GM21786 (cell line): ENCODE results near the gene PPP6C.
"Not testable (repeated sequence)": the region's sequence is repeated elsewhere in the genome, so short reads cannot be mapped to it uniquely, and the experiment has no call there.

Source experiments
- ATAC-seq: cut with Tn5 transposase; IDR thresholded peaks from one replicate; pipeline ENCODE4 v1.9.1; 2021; ENCODE audit not compliant: unreplicated experiment

PPP6C gene

DNA sequence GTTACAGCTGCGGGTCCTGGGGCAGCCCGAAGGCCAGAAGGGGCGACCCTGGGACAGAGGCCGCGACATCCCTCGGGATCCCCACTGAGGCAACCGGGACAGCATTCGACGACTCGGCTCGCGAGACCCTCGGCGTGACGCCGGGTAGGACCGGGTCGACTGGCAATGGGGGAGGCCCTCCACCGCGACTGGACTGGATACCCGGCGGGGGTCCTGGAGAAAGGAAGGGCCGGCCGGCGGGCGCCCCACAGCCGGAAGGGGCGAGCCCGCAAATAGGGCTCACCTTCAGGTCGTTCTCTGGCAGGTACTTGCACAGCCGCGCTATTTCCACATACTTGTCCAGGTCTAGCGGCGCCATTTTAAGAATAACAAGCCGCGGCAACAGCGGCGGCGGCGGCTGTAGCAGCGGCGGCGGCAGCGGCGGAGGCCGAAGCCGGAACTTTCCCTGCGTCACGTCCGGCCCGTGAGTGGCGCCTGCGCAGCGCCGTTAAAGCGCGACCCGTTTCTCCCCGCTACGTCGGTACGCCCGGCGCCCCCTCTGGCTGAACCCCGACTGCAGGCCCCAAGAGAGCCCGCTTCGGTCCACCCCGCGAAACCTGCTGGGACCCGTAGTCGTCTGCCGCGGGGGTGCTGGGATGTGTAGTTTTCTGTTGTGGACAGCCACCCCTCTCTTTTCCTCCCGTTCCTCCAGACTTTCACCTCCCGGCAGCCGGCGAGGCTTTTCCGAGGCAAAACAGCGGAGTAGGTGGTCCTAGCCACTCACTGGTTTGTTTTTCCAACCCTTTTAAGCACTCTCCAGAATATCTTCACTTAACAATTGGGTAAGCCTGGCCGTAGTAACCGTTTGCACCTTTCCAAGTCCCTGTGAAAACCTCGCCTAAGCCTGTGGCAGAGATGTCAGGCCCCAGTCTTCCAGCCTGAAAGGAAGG lies at the start of gene PPP6C:
PPP6C (minus strand) TSS at position 443 of the 929 bp plus-strand sequence; CDS start at position 358, 85 bp downstream.
- peak; percentile 98 for ATAC-seq

DNA sequence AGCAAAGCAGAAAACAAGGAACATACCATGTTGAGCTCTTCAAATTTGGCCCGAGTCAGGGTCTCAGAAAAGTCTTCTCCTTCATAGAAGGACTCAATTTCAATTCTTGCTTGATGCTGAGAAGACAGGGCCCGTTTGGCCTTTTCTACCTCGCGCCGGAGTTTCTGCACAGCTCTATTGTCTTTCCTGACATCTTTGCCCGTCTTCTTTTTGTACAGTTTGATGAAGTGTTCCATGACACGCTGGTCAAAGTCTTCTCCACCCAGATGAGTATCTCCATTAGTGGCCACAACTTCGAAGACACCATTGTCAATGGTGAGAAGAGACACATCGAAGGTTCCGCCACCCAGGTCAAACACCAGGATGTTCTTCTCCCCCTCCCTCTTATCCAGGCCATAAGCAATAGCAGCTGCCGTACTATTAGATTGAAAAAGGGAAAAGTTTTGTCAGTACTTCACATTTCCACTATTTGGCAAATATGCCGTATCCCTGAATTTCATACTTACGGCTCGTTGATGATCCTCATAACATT lies 49.4 kb upstream of the PPP6C start:
- no peak for ATAC-seq

DNA sequence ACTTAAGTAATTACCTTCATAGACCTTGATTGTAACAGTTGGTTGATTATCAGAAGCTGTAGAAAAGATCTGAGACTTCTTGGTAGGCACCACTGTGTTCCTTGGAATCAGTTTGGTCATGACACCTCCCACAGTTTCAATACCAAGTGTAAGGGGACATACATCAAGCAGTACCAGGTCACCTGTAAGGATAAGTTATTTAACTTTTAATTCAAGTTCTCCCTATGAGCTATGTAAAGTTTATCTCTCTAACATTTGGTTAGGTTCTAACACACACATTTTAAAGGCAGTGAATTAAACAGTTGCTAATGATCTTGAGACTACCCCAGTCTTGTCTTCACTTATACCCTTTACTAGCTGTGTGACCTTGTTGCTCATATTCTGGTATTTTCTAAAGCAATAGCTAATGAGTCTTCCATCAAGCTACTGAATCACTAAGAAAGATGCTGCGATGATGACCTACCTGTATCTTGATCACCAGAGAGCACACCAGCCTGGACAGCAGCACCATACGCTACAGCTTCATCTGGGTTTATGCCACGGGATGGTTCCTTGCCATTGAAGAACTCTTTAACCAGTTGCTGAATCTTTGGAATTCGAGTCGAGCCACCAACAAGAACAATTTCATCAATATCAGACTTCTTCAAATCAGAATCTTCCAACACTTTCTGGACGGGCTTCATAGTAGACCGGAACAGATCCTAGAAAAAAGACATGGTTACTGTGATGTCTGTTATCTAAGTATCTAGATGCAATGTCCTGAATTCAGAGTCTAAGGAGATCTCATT lies 48.7 kb upstream of the PPP6C start:
- ATAC-seq: no peak

DNA sequence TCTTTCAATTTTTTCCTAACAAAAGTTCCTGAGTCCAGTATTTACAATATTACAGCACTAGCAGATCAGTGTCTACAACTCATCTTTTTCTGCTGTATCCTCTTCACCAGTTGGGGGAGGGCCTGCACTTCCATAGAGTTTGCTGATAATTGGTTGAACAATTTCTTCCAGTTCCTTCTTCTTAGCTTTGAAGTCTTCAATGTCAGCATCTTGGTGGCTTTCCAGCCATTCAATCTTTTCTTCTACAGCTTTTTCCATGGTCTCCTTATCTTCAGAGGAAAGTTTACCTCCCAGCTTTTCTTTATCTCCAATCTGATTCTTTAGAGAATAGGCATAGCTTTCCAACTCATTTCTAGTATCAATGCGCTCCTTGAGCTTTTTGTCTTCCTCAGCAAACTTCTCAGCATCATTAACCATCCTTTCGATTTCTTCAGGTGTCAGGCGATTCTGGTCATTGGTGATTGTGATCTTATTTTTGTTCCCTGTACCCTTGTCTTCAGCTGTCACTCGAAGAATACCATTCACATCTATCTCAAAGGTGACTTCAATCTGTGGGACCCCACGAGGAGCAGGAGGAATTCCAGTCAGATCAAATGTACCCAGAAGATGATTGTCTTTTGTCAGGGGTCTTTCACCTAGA lies 47.0 kb upstream of the PPP6C start:
- ATAC-seq: not testable (repeated sequence)

DNA sequence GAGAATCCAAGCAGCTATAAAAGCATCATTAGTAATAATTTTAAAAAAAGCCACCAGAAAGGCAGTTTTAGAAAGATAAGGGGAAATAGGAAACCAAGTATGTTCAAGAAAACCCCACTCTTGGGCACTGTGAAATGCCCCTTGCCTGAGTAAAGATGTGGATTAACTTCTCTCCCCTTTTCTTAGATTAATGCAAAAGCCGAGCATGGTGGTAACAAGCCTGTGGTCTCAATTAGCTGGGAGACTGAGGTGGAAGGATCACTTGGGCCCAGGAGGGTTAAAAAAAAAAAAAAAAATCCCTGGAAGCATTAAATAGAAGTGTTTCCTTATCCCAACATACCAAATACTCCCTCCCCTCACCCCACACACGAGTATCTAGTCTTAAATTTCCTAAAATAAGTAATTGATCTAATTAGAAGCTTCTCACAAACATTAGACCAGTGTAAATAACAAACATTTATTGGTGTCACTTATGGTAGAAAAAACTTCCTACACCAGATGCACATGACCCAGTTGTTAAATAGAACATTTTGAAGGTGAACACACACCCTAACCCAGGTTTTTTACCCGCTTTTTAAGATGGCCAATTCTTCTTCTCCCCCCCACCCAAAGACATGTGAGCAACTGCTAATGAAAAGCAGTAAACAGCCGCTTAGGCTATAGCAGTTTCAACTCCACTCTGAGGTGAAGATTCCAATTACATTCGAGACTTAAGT lies 46.4 kb upstream of the PPP6C start:
- ATAC-seq: no peak

DNA sequence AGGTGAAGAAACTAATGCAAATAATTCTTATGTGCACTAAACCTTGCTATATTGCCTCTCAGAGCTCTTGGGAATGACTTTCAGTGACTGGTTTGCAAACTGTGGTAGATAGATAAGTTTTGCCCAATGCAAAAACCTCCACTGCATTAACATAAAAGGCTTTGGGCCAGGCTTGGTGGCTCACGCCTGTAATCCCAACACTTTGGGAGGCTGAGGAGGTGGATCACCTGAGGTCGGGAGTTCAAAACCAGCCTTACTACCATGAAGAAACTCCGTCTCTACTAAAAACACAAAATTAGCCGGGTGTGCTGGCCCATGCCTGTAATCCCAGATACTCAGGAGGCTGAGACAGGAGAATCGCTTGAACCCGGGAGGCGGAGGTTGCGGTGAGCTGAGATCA lies 44.5 kb upstream of the PPP6C start:
- ATAC-seq: not testable (repeated sequence)

DNA sequence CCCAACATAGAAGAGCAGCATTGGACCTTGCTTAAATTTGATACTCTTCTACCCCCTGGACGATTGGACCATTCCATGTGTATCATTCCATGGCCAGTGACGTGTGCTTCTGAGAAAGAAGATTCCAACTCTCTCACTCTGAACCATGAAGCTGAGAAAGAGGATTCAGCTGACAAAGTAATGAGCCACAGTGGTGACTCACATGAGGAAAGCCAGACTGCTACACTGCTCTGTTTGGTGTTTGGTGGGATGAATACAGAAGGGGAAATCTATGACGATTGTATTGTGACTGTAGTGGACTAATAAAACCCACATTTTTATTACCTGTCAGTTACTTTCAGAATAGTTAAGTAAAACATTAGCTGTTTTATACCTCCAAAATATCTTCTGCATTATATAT lies 44.1 kb upstream of the PPP6C start:
- no peak for ATAC-seq

DNA sequence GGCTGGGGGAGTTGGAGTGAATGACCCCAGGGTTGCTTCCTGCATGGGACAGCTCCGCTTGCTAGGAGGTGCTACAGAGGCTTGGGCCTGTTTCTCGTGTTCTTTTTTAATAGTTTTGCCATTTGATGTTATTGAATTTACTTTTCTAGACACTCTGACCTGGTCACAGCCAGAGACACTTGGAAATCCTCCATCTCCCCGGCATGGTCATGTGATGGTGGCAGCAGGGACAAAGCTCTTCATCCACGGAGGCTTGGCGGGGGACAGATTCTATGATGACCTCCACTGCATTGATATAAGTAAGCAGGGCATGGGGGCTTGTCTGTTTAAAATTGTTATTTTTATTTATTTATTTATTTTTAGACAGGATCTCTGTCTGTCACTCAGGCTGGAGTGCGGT lies 38.2 kb upstream of the PPP6C start:
- ATAC-seq: no peak

DNA sequence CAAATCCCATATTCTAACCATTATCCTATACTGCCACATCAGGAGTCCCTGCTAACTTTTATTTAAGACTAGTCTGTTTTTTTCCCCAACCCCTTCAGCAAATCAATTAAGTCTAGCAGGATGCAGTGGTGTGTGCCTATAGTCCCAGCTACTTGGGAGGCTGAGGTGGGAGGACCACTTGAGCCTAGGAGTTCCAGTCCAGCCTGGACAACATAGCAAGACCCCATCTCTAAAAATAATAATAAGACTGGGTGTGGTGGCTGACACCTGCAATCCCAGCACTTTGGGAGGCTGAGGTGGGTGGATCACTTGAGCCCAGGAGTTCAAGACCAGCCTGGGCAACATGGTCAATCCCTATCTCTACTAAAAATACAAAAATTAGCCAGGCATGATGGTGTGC lies 35.3 kb upstream of the PPP6C start:
- ATAC-seq: not testable (repeated sequence)

DNA sequence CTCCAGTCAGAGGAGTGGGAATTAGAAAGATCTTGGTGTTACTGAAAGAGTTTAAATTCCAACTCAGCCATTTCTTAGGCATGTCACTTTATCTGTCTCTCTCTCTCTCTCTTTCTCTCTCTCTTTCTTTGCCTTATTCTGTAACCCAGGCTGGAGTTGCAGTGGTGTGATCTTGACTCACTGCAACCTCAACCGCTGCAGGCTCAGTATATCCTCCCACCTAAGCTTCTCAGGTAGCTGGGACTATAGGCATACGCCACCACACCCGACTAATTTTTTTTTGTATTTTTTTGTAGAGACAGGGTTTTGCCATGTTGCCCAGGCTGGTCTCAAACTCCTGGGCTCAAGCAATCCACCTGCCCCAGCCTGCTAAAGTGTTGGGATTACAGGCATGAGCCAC lies 29.0 kb upstream of the PPP6C start:
- no peak for ATAC-seq

DNA sequence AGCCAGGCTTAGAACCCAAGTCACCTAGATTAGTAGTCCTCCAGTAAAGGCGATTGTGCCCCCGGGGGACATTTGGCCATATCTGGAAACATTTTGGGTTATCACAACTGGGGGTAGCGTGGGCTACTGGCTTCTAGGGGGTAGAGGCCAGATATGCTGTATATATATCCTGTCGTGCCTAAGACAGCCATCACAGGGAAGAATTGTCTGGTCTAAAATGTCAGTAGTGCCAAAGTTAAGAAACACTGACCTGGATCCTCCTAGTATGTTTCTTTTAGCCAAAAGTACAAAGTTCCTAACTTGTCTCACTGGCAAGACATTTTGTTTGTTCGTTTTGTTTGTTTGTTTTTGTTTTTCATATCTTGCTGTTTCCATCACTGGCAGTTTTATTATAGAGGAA lies 24.6 kb upstream of the PPP6C start:
- ATAC-seq: no peak

DNA sequence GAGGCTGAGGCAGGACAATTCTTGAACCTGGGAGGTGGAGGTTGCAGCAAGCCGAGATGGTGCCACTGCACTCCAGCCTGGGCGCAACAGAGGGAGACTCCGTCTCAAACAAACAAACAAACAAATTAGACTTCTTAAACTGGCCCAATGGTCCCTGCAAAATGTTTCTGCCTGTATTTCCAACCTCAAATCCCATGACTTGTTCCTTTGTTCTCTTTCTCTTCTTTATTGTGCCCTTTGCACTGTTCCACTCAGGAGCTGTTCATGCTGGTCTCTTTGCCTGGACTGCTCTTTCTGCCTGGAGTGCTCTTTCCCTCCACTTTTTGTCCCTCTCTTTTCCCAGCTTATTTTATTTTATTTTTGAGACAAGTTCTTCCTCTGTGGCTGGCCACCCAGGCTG lies 14.9 kb upstream of the PPP6C start:
- ATAC-seq: no peak

DNA sequence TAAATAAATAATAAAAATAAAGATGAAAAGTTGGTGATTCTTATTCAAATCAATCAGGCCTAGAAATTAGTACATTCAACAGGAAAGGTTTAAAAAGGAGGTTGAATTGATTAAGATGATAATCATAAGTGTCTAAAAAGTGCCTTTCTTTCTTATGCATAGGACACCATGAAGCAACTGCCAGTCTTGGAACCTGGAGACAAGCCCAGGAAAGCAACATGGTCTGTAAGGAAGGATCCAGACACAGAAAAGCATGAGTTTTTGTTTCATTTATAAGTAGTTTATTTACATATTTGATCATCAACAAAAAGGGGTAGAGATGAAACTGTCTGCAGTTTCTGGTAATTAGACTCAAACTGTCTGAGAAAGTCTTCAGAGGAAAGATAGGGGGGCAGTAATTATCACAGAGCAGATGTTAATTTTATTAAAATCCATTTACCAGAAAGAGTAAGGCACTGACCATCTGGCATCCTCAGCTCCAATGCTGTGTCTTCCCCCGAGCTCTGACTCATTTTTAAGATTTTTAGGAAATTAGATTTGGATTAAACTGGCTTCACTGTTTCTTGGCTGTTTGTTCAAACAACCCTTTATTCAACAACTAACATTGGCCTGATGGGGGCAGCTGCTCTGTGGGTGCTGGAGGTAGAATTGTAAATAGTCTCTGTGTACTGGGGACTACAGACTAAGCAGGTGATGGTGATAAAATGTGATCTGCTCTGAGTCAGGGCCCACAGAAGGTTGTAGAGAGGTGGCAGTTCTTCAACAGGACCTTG lies 13.4 kb upstream of the PPP6C start:
- ATAC-seq: no peak

DNA sequence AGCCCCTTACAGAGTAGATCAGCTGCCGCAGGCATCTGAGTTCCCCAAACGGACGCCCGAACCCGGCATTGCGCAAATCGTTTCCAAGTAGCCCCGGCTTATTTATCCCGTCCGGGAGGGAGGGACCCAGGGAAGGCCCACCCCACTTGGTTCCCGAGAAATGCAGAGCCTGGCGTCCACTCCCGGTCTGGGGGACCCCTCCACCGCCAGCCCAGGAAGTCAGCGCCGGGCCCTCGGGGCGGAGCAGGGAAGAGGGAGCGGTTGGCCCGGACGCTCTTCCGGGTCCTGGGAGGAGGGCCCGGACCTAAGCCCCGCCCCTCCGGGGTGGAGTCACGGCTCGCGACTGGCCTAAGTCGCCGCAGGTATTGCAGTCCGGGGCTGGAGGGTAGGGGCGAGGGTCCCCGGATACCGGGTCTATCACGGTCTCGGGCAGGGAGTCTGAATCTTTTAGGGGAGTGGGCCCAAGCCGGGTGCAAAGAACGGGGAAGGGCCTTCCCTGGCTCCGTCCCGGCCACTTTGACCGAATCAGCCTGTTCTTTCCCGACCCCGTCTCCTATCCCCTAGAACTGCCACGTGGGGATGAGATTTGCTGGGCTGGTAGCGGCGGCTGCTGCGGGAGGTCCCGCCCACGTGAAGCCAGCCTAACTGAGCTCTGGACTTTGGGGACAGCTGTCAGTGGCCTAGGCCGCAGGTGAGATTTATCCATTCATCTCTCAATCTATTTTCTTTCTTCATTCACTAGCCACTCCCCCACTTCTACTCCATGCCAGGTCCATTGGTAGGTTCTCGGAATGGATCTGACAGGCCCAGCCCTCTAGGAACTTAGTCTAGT lies 10.8 kb upstream of the PPP6C start, which contains the start of gene RABEPK:
RABEPK (plus strand) TSS at position 327 of the 832 bp plus-strand sequence. CDS start 2,472 bp downstream, outside the sequence.
- peak; percentile 98 for ATAC-seq

DNA sequence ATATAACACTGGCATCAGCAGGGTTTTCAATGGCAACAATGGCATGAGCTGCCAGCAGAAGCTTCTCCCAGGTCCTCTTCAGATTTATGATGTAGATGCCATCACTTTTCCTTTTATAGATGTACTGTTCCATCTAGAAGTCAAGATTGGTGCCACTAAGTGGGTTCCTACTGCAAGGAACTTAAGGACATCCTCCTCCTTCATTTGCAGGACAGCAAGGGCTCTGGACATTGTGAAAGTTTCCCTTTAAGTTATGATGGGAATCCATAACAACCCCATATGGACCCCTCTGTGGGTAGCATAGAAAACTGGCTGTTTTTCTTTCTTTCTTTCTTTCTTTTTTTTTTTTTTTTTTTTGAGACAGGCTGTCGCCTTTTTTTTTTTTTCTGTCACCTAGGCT lies 6.0 kb upstream of the PPP6C start:
- not testable (repeated sequence) for ATAC-seq

DNA sequence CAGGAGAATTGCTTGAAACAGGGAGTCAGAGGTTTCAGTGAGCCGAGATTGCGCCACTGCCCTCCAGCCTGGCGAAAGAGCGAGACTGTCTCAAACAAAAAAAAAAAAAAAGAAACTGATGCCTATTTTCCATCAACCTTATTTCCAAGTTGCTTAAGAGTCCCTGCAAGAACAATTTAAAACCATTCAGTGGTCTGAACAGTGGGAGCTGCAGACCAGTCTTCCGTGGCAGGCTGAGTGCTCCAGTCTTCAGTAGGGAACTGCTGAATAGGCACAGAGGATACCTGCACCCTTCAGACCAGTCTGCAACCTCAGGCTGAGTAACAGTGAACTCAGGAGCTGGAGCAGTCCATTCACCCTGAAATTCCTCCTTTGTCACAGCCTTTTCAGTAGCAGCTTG lies 4.9 kb upstream of the PPP6C start:
- not testable (repeated sequence) for ATAC-seq

DNA sequence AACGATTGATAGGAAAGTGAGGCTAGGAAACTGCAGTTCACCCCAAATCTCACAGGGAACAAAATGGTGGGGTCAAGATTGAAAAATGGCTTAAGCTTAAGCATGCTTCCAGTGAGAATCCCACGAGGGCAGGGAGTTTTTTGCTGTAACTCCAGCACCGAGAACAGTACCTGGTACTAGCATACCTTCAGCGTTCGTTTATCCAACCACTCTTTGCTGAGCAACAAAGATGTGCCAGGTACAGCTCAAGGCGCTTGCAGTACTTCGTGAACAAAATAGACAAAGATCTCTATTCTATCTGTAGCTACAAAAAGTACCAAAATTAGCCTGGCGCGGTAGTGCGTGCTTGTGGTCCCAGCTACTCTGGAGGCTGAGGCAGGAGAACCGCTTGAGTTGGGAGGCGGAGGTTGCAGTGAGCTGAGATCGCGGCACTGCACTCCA lies 778 bp upstream of the PPP6C start:
- no peak for ATAC-seq

DNA sequence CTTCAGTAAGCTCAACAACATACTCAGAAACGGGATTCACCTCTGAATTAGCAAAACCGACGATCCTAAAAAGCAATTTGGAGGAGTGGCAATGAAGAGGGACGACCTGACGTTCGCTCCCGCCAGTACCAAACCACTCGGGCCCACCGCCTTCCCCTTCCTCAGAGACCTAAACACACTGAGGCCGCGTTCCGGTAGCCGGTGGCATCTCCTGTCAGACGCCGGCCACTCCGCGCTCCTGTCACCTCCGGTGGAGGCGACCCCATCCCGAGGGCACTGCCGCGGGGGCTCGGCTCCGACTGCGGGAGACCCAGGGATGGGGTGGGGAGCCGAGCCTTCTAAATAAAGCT lies 617 bp downstream of the PPP6C start:
- ATAC-seq: no peak

DNA sequence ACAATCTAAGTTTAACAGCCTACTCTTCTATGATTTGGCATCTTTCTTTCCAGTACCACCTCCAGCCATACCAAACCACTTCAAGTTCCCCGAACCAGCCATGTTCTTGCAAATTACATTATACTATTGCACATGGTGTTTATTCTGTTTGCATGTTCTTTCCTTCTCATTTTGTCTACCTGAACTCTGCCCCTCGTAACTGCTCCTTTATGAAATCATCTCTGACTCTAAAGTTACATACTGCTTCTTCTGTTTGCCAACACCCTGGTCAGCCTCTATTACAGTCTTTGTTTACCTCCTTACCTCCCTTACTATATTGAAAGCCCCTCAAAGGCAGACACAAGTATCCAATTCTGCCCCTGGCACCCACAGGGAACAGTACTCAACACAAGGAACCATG lies 6.0 kb downstream of the PPP6C start:
- no peak for ATAC-seq
